Karpas-422 (cell line): ENCODE data around the gene MPP1. TPM values are rescaled to one million over a fixed set of nuclear protein-coding genes. Genes with fewer than 3 reads are reported as not detected.
A peak's percentile ranks its signal among the peaks of the same experiment; 100 is the strongest.

ENCODE experiments used
- DNase-seq: peaks from one replicate; pipeline ENCODE4 v3.0.0-alpha.2; 2015
- H2AFZ ChIP-seq: fragments of 200-600 bp; sonication (generic); 2 replicates; pipeline ENCODE4 v1.6.1; 2014; ENCODE audit warnings: antibody characterized with exemption, low read length, mixed read lengths
- H3K27ac ChIP-seq: fragments of 200-600 bp; sonication (generic); 2 replicates; pipeline ENCODE4 v1.5.1; 2014; ENCODE audit warnings: mild to moderate bottlenecking, low read length, moderate library complexity
- H3K27me3 ChIP-seq: fragments of 200-600 bp; sonication (generic); 2 replicates; pipeline ENCODE4 v1.6.1; 2014; ENCODE audit warnings: low read length, mixed read lengths
- H3K36me3 ChIP-seq: fragments of 200-600 bp; sonication (generic); 2 replicates; pipeline ENCODE4 v1.6.1; 2014; ENCODE audit warnings: low read length, mixed read lengths; ENCODE audit not compliant: insufficient read depth
- H3K4me1 ChIP-seq: fragments of 200-600 bp; sonication (generic); 2 replicates; pipeline ENCODE4 v1.6.1; 2014; ENCODE audit warnings: mild to moderate bottlenecking, low read length, mixed read lengths
- H3K4me2 ChIP-seq: fragments of 200-600 bp; sonication (generic); 2 replicates; pipeline ENCODE4 v1.6.1; 2014; ENCODE audit warnings: low read length, low read depth, mild to moderate bottlenecking; ENCODE audit not compliant: poor library complexity, severe bottlenecking
- H3K4me3 ChIP-seq: fragments of 200-600 bp; sonication (generic); 2 replicates; pipeline ENCODE4 v1.5.1; 2014; ENCODE audit warnings: mild to moderate bottlenecking, antibody characterized with exemption, low read length, mixed read lengths
- H3K79me2 ChIP-seq: fragments of 200-600 bp; sonication (generic); 2 replicates; pipeline ENCODE4 v1.6.1; 2014; ENCODE audit warnings: mild to moderate bottlenecking, low read length, mixed read lengths
- H3K9ac ChIP-seq: fragments of 200-600 bp; sonication (generic); 2 replicates; pipeline ENCODE4 v1.6.0; 2014; ENCODE audit warnings: low read length
- H3K9me2 ChIP-seq: fragments of 200-600 bp; sonication (generic), shearing (Covaris generic); replicated peaks from 2 replicates; pipeline ENCODE4 v1.6.0; 2014; ENCODE audit warnings: mild to moderate bottlenecking, low read length, moderate library complexity; ENCODE audit not compliant: insufficient read depth
- H3K9me3 ChIP-seq: fragments of 300-700, 200-600 bp; sonication (generic); 2 replicates; pipeline ENCODE4 v1.6.1; 2014; ENCODE audit warnings: low read length, mixed read lengths
- H4K20me1 ChIP-seq: fragments of 200-600 bp; sonication (generic); 2 replicates; pipeline ENCODE4 v1.6.1; 2014; ENCODE audit warnings: mild to moderate bottlenecking, antibody characterized with exemption, low read length, low read depth; ENCODE audit not compliant: insufficient read depth
- total RNA-seq: library from RNA; depleted of rRNA; stranded (reverse); fragments of >200 nt; shearing (Covaris generic); gene quantifications from 2 replicates; pipeline ENCODE4 v1.2.3, GENCODE V29; 2014; ENCODE audit warnings: low replicate concordance; rRNA removed

MPP1 gene
- total RNA-seq = 5.7 and 10.7 TPM in 2 replicates

DNA sequence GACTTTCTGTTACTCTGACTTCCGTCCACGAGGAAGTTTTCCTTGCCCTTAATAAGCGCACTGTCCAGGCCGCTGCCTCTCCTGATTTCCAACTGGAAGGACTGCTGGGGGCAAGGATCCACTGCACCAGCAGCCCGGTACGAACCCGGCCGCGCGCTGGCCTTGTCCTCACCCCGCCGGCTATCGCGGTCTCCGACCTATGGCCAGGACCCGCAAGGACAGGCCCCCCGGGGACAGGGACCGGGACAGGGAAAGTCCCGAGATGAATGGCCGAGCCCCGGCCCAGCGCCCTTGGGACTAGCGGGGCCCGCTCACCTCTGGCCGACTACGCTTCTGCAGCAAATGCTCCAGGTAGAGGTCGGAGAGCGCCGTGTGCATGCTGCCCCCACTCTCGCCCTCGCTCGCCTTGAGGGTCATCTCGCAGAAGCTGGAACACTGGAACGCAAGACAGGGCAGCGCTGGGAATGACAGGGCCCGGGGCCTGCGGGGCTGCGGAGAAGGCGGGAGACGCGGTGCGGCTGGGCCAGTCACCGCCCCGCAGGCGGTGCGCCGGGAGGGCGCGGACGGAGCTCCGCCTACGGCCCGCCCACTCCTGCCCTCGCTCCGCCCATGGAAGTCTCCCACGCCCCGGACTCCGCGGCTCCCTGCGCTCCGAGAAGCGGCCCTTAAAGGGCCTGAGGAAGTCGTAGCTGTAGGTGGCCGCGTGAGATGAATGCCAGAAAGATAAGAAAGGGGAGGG lies at the start of gene MPP1:
MPP1 (minus strand) TSS at position 529 of the 739 bp plus-strand sequence; CDS start at position 417, 112 bp downstream.
- H3K4me2 ChIP-seq = peak within 1 kb of the TSS; percentile 61
- no peak within 1 kb of the TSS for H3K27ac ChIP-seq
- no peaks in the 10 kb centered on the region for H3K9me3 ChIP-seq
- no peaks in the 10 kb centered on the region for H3K36me3 ChIP-seq
- no peaks in the 10 kb centered on the region for H3K9me2 ChIP-seq
- peak within 1 kb of the TSS; percentile 60 for H3K4me3 ChIP-seq
- H2AFZ ChIP-seq = peak within 1 kb of the TSS; percentile 82; the same call in 1 of the 2 replicates
- DNase-seq = peak; percentile 84
- no peaks in the 10 kb centered on the region for H3K27me3 ChIP-seq
- peak within 1 kb of the TSS; percentile 53 for H3K9ac ChIP-seq
- H3K79me2 ChIP-seq = no peaks in the 10 kb centered on the region
- H3K4me1 ChIP-seq = peaks cover 14% of the 10 kb centered on the region
- H4K20me1 ChIP-seq = no peaks in the 10 kb centered on the region

DNA sequence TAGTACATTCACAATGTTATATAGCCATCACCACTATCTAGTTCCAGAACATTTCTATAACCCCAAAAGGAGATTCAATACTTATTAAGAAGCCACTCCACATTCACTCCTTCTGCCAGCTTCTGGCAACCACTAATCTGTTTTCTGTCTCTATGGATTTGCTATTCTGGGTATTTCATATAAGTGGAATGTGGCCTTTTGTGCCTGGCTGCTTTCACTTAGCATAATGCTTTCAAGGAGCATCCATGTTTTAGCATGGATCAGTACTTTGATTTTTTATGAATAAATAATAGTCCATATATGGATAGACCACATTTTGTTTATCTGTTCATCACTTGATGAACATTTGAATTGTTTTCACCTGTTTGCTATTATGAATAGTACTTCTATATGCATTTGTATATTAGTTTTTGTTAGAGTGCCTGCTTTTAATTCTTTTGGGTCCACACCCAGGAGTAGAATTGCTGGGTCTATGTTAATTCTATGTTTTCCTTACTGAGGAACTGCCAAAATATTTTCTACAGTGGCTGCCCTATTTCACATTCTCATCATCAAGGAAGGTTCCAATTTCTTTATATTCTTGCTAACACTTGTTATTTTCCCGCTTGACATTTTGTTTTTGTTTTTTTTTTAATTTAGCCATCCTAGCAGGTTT lies 45.8 kb upstream of the MPP1 start:
- Histone ChIP-seq H4K20me1 (no peaks in the 10 kb centered on the region), H3K4me2 (no peak overlapping the region), H3K27me3 (no peaks in the 10 kb centered on the region), H3K4me3 (no peak overlapping the region), H3K27ac (no peak overlapping the region), H3K36me3 (no peaks in the 10 kb centered on the region), H3K4me1 (no peaks in the 10 kb centered on the region), H2AFZ (no peak overlapping the region), H3K9me2 (no peaks in the 10 kb centered on the region), H3K79me2 (no peaks in the 10 kb centered on the region), H3K9ac (no peak overlapping the region), H3K9me3 (no peaks in the 10 kb centered on the region)
- DNase-seq = no peak

DNA sequence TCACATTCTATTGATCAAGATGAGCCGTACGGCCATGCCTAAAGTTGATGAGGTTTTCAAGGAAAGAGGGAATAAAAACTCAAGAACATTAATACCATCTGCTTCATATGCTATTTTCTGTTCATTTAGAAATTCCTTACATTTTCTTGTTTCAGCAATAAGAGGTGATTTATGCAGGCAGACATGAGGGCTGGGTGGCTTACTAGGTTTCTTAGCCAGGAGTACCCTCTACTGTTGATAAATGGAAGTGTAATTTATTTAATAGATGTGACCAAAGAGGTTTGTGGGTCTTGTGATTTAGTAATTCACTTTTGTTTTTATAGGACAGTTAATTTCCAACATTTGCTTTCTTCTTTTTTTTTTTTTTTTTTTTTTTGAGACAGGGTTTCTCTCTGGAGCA lies 35.6 kb upstream of the MPP1 start:
- Histone ChIP-seq H3K36me3 (no peaks in the 10 kb centered on the region), H3K79me2 (no peaks in the 10 kb centered on the region), H3K9ac (no peak overlapping the region)

DNA sequence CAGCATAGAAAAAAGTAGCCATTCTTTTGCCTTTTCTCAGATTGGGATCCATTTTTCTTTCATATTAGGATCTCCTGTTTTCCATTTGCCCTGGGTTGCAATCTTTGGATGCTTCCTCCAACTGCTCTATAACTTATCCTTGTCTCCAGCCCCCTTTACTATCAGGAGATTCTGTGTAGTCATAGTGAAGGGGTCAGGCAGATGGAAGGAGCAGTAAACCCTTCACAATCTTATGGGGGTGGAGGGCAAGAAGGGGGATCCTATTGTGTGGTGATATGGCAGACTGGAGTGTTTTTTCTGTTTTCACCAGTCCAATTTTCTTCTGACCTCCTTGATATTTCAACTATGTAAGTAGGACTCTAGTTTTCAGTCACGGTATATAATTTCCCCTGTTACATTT lies 30.9 kb upstream of the MPP1 start:
- Histone ChIP-seq H4K20me1 (no peaks in the 10 kb centered on the region), H3K4me1 (no peaks in the 10 kb centered on the region), H3K9ac (no peak overlapping the region), H3K79me2 (no peaks in the 10 kb centered on the region), H3K27me3 (no peaks in the 10 kb centered on the region), H3K4me2 (no peak overlapping the region), H3K27ac (no peak overlapping the region), H3K9me3 (no peaks in the 10 kb centered on the region), H3K4me3 (no peak overlapping the region), H2AFZ (no peak overlapping the region), H3K36me3 (no peaks in the 10 kb centered on the region), H3K9me2 (no peaks in the 10 kb centered on the region)
- no peak for DNase-seq

More for the DNA sequence above, 35.6 kb upstream of the MPP1 start:
- no peaks in the 10 kb centered on the region for H3K27me3 ChIP-seq
- no peak overlapping the region for H3K4me2 ChIP-seq
- no peaks in the 10 kb centered on the region for H3K9me3 ChIP-seq
- peak; percentile 86 for DNase-seq
- no peak overlapping the region for H3K27ac ChIP-seq
- no peak overlapping the region for H2AFZ ChIP-seq
- H3K9me2 ChIP-seq = no peaks in the 10 kb centered on the region
- no peaks in the 10 kb centered on the region for H3K4me1 ChIP-seq
- no peak overlapping the region for H3K4me3 ChIP-seq
- no peaks in the 10 kb centered on the region for H4K20me1 ChIP-seq

DNA sequence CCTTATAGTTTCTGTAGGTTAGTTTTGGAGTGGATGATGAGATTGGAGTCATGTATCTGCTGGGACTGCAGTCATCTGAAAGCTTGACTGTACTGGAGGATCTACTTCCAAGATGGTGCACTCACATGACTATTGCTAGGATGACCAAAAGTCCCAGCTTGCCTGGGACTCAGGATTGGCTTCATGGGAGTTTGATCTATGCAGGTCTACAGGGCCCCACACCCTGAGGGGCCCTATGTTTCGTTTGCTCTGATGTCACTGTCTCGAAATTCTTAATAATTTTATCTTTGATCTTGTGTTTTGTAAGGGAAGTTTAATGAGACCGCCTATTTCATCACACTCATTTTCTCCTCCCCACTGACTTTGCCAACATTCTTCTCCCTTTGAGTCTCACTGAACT lies 29.3 kb upstream of the MPP1 start, which contains the start of gene SMIM9:
SMIM9 (minus strand) TSS at position 101 of the 400 bp plus-strand sequence. CDS start 3,806 bp downstream, outside the sequence.
- Histone ChIP-seq H3K27ac (no peak within 1 kb of the TSS), H3K27me3 (no peaks in the 10 kb centered on the region), H3K4me3 (no peak within 1 kb of the TSS), H2AFZ (no peak within 1 kb of the TSS), H3K36me3 (no peaks in the 10 kb centered on the region), H4K20me1 (no peaks in the 10 kb centered on the region), H3K9me3 (no peaks in the 10 kb centered on the region), H3K9me2 (no peaks in the 10 kb centered on the region), H3K4me2 (no peak within 1 kb of the TSS), H3K4me1 (no peaks in the 10 kb centered on the region), H3K9ac (no peak within 1 kb of the TSS), H3K79me2 (no peaks in the 10 kb centered on the region)
- no peak for DNase-seq

DNA sequence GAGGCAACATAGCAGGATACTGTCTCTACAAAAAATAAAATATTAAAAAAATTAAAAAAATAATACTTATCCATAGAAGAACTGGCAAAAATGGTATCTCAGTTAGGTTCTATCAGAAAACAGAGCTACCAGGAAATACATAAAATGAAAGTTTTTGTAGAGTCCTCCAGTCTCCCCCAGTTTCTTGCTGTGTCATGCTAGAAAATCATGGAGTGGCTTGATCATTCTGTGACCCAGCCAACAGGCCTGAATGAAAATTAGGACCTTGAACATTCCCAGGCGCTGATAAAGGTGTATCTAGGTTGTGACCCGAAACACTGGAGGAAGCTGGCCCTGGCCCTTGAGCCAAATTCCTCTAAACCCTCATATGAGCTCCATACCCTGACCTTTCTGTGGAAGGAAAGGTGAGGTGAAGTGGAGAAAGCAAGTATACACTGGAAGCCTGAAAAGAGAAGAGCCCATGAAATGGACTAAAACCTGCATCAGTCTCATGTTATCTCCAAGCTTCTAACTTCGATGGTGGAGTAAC lies 28.5 kb upstream of the MPP1 start:
- DNase-seq = no peak
- H2AFZ ChIP-seq = no peak overlapping the region

DNA sequence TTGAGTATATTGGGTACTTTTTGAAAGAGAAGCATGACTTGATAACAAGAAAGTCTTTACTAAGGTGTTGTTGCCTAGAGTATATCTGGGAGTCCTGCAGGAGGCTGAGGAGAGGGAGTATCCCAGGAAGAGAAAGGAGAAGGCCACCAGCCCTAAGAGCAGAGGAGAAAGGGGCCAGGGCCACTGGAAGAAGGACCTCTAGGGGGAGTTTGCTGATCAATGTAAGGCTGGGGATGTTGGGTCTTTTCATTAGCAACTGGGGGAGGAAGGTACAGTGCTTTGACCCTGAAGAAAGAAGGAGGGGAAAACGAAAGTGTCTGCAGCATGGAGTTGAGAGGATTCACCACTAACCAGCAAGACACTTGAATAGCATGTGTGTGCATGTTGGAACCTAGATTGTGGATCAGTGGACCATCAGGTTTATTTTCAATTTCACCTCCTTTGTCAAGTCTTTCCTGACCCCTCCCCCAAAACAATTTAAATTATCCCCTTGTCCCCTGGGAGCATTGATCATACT lies 24.7 kb upstream of the MPP1 start:
- H3K9me2 ChIP-seq = no peaks in the 10 kb centered on the region
- peaks cover 28% of the 10 kb centered on the region for H3K4me1 ChIP-seq
- H3K9me3 ChIP-seq = no peaks in the 10 kb centered on the region
- no peaks in the 10 kb centered on the region for H3K27me3 ChIP-seq
- no peak overlapping the region for H3K4me3 ChIP-seq
- DNase-seq = no peak
- H3K9ac ChIP-seq = no peak overlapping the region
- H3K36me3 ChIP-seq = no peaks in the 10 kb centered on the region
- H4K20me1 ChIP-seq = no peaks in the 10 kb centered on the region
- no peak overlapping the region for H2AFZ ChIP-seq
- no peak overlapping the region for H3K4me2 ChIP-seq
- H3K79me2 ChIP-seq = no peaks in the 10 kb centered on the region
- H3K27ac ChIP-seq = no peak overlapping the region

More for the DNA sequence above, 28.5 kb upstream of the MPP1 start:
- H3K4me2 ChIP-seq = no peak overlapping the region
- no peaks in the 10 kb centered on the region for H3K36me3 ChIP-seq
- peaks cover 6% of the 10 kb centered on the region for H3K4me1 ChIP-seq
- H3K27me3 ChIP-seq = no peaks in the 10 kb centered on the region
- no peaks in the 10 kb centered on the region for H4K20me1 ChIP-seq
- no peaks in the 10 kb centered on the region for H3K9me3 ChIP-seq
- no peak overlapping the region for H3K9ac ChIP-seq
- H3K9me2 ChIP-seq = no peaks in the 10 kb centered on the region
- no peak overlapping the region for H3K4me3 ChIP-seq
- no peaks in the 10 kb centered on the region for H3K79me2 ChIP-seq
- no peak overlapping the region for H3K27ac ChIP-seq

DNA sequence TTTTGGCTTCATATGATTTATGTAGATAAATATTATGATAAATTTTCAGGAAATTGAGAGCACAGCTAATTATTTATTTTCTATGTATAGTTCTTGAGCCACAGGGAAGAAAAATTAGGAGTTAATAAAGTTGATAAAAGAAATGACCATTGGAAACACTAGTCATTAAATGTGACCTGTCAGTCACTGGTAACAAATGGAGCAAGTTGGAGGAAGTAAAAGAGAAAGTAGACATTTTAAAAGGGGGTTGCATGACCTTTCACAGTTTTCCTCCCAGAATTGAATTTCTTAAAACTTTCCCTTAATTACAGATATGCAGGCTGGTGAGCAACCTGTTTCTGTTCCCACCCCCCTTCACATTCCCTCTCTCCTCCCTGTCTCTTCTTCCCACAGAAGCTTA lies 23.8 kb upstream of the MPP1 start:
- Histone ChIP-seq H3K9me3 (no peaks in the 10 kb centered on the region), H2AFZ (no peak overlapping the region), H3K4me3 (no peak overlapping the region), H3K36me3 (no peaks in the 10 kb centered on the region), H3K4me2 (no peak overlapping the region), H4K20me1 (no peaks in the 10 kb centered on the region), H3K4me1 (peaks cover 28% of the 10 kb centered on the region), H3K9ac (no peak overlapping the region), H3K9me2 (no peaks in the 10 kb centered on the region), H3K27ac (no peak overlapping the region), H3K79me2 (no peaks in the 10 kb centered on the region), H3K27me3 (no peaks in the 10 kb centered on the region)
- DNase-seq = no peak
